Right lobe of liver (tissue), 6 donors: Measurements from ENCODE around the gene GALNT11. TPM values are rescaled to one million over a fixed set of nuclear protein-coding genes. Genes with fewer than 3 reads are reported as not detected.
A peak's percentile ranks its signal among the peaks of the same experiment; 100 is the strongest.
"Not testable (repeated sequence)": the region's sequence is repeated elsewhere in the genome, so short reads cannot be mapped to it uniquely, and the experiment has no call there.

Experiments used
- ATAC-seq, 4 donors: fragments of 200-7000 bp; cut with Tn5 transposase; one replicate each; pipeline ENCODE4 v1.9.1; 2020; ENCODE audit warnings: mild to moderate bottlenecking in 4 of 4, moderate library complexity in 4 of 4
- DNase-seq, 3 donors: peaks; one replicate each; pipeline ENCODE4 v3.0.0-alpha.2; 2020
- H3K27ac ChIP-seq, 3 donors: fragments of 200-600 bp; one replicate each; pipeline ENCODE4 v1.8.0; 2022
- H3K27me3 ChIP-seq, 2 donors: fragments of 200-600 bp; one replicate each; pipeline ENCODE4 v1.8.0; 2022
- H3K36me3 ChIP-seq, 4 donors: fragments of 200-600 bp; sonication (generic) in 1 of 4; one replicate each; pipeline versions ENCODE4 v1.5.1 to v1.8.0; 2017 to 2022; ENCODE audit warnings: control low read depth in 1 of 4
- H3K4me1 ChIP-seq, 4 donors: fragments of 200-600 bp; sonication (generic) in 1 of 4; one replicate each; pipeline versions ENCODE4 v1.5.1 to v1.8.0; 2017 to 2022; ENCODE audit warnings: control low read depth in 1 of 4
- H3K4me3 ChIP-seq, 3 donors: fragments of 200-600 bp; one replicate each; pipeline ENCODE4 v1.8.0; 2022
- H3K9me3 ChIP-seq, 4 donors: fragments of 200-600 bp; sonication (generic) in 1 of 4; one replicate each; pipeline versions ENCODE4 v1.5.1 to v1.8.0; 2017 to 2022; ENCODE audit warnings: control low read depth in 1 of 4
- POLR2A ChIP-seq: fragments of 450-650 bp; IDR thresholded peaks from one replicate; pipeline ENCODE4 v1.6.1; 2017; ENCODE audit warnings: antibody characterized with exemption, mild to moderate bottlenecking
- WGBS: methylation state at CpG from one replicate; pipeline ENCODE4 v1.1.6; 2018; ENCODE audit warnings: low coverage, low lambda C conversion rate; ENCODE audit not compliant: insufficient coverage; ENCODE audit errors: missing lambda C conversion rate; 5-methylcytosine and 5-hydroxymethylcytosine counted together
- intact Hi-C, 2 donors: fragments of 100-400 bp; cut with DNase I; formaldehyde crosslinking; loops; one replicate each; pipeline versions ENCODE4 v1.11.2 to v1.14.1; 2022
- total RNA-seq, 6 experiments: library from RNA; depleted of rRNA in 2 of 6; stranded (reverse); fragments of >200 nt in 2 of 6; fragmentation: NEBNext Ultra II Directional in 3 of 6; extraction: Animal tissue kit (Norgen Biotek cat#: 25700) in 3 of 6; gene quantifications; one replicate each; pipeline versions ENCODE4 v1.1.0 to v1.2.4, GENCODE V29; 2016 to 2023
- TF ChIP-seq, protein P1 (sequence below), 4 donors: fragments of 200-600 bp in 3 of 4; fragments of 450-650 bp in 1 of 4; IDR thresholded peaks; one replicate each; pipeline versions ENCODE4 v1.5.1 to v1.8.0; 2016 to 2022; ENCODE audit warnings: antibody characterized with exemption in 4 of 4, mild to moderate bottlenecking in 2 of 4
- donor health status: DM: no; HTN: yes; CAD: no.
- donor health status: DM: no; HTN: no; CAD: no.
- donor health status: DM: no; HTN: no; CAD: no.
- donor health status: DM: no; HTN: yes; CAD: no.
- donor health status: DM: no; HTN: yes; CAD: no.

Gene GALNT11
- total RNA-seq, 6 experiments from 2014 or later, result 12.0 to 21.7 (median 14.7) TPM

DNA sequence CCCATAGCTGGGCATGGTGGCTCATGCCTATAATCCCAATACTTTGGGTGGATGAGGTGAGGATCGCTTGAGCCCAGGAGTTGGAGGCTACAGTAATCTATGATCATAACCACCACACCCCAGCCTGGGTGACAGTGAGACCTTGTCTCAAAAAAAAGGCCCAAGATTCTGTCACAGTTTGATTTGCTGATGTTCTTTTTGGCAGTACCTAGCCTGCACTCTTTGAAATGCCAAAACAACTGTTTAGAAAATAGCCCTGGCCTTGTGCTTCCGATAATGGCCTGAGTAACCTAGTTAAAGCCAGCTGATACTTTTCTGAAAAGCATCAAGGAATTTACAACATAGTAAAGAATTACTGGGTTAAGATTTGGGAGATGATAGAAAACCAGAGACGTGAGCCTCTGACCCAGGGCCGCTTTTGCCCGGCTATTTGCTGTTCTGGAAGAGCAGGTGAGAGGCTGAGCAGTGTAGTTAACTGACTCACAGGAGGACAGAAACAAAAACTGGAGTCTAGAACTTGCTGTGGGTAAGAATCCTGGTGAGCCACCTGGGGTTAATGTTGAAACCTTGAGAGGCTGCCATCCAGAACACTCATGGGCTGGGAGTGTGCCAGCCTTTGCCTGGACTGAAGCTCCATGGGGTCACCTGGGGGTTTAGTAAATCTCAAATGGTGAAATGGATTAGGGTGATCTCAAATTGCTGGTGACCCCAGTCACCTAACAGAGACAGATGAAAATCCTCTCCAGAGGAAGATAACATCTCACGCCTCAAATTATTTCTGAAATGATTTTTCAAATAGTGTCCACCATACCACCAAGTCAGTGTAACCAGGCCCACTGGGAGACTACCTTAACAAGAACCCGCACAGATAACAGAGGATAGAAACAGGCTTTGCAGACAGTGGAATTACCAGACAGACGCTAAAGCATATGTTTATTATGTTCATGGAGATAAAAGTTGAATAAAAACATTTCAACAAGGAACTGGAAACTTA lies 51.8 kb downstream of the GALNT11 start:
- no peaks in the 10 kb centered on the region for H3K27me3 ChIP-seq
- 88% methylated on average over 8 of the region's 8 CpGs for WGBS
- no peak for DNase-seq
- H3K9me3 ChIP-seq, result no peaks in the 10 kb centered on the region
- H3K36me3 ChIP-seq, result no peaks in the 10 kb centered on the region
- peak; percentile 40 to 56 (median 52) for ATAC-seq
- H3K27ac ChIP-seq, result no peak overlapping the region
- intact Hi-C loops, result no loop called here
- TF ChIP-seq, protein P1, sequence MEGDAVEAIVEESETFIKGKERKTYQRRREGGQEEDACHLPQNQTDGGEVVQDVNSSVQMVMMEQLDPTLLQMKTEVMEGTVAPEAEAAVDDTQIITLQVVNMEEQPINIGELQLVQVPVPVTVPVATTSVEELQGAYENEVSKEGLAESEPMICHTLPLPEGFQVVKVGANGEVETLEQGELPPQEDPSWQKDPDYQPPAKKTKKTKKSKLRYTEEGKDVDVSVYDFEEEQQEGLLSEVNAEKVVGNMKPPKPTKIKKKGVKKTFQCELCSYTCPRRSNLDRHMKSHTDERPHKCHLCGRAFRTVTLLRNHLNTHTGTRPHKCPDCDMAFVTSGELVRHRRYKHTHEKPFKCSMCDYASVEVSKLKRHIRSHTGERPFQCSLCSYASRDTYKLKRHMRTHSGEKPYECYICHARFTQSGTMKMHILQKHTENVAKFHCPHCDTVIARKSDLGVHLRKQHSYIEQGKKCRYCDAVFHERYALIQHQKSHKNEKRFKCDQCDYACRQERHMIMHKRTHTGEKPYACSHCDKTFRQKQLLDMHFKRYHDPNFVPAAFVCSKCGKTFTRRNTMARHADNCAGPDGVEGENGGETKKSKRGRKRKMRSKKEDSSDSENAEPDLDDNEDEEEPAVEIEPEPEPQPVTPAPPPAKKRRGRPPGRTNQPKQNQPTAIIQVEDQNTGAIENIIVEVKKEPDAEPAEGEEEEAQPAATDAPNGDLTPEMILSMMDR (IDR thresholded peaks at IDR 0.05), result no peak
- no peak for TF ChIP-seq POLR2A
- H3K4me3 ChIP-seq, result no peak overlapping the region
- H3K4me1 ChIP-seq, result peaks cover 0 to 27% (median 0%) of the 10 kb centered on the region in 4 donors

DNA sequence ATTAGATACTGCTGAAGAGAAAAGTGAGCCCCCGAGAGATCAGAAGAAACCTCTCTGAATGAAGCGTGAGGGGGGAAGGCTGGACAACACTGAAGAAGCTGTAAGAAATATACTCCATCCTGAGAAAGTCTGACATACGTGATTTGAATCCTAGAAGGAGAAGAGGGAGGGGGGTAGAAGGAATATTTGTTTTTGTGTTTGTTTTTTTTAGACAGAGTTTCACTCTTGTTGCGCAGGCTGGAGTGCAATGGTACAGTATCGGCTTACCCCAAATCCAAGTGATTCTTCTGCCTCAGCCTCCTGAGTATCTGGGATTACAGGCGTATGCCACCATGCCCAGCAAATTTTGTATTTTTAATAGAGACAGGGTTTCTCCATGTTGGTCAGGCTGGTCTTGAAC lies 52.6 kb downstream of the GALNT11 start:
- DNase-seq (no peak), ATAC-seq (no peak)
- H3K27me3 ChIP-seq, result no peaks in the 10 kb centered on the region
- H3K36me3 ChIP-seq, result no peaks in the 10 kb centered on the region
- whole genome bisulfite sequencing, result 91% methylated on average over 6 of the region's 6 CpGs
- H3K27ac ChIP-seq, result no peak overlapping the region
- no peak overlapping the region for H3K4me3 ChIP-seq
- TF ChIP-seq, protein P1 (IDR thresholded peaks at IDR 0.05), result no peak
- no peak for TF ChIP-seq POLR2A
- H3K9me3 ChIP-seq, result no peaks in the 10 kb centered on the region
- peaks cover 0 to 27% (median 0%) of the 10 kb centered on the region in 4 donors for H3K4me1 ChIP-seq
- intact Hi-C loops, result no loop called here

DNA sequence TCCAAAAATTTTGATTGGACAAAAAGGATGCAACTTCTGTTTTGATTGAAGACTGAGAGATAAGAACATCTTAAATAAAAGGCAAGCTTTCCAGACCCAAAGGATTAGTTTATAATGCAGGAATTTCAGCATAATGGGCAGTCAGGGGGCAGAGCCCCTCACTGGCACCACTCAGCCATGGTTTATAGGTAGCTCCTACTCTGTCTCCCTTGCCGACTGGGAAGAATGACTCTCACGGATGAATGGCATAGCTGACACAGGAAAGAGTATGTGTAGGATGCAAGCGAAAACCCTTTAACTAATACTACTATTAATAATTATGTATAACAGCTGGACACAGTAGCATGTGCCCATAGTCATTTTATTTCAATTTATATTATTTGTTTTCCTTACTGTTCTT lies 53.3 kb downstream of the GALNT11 start:
- Histone ChIP-seq H3K36me3 (no peaks in the 10 kb centered on the region), H3K27ac (no peak overlapping the region), H3K4me1 (peaks cover 0 to 27% (median 0%) of the 10 kb centered on the region in 4 donors), H3K9me3 (no peaks in the 10 kb centered on the region), H3K27me3 (no peaks in the 10 kb centered on the region), H3K4me3 (no peak overlapping the region)
- intact Hi-C loops, result no loop called here
- 70% methylated on average over 3 of the region's 3 CpGs for WGBS
- no peak for DNase-seq
- TF ChIP-seq, protein P1 (IDR thresholded peaks at IDR 0.05), result no peak
- TF ChIP-seq POLR2A, result no peak
- no peak for ATAC-seq

DNA sequence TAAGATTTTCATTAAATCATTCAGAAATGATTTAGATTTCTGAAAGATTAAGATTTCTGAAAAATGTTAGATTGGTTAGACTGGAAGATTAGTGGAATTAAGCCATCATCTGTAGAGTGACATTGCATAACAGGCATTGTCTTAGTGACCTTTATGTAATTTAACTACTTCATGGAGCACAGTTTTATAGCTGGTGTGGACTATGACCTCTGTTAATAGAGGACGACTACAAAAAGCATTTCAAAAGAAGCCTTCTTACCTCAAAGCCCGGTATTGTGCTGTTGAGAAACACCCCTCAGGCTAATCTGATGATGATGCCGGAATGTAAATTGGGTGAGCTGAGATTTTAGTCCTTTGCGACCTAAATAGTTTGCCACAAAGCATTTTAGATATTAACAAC lies 55.6 kb downstream of the GALNT11 start:
- TF ChIP-seq, protein P1 (IDR thresholded peaks at IDR 0.05), result no peak
- no peak for TF ChIP-seq POLR2A
- ATAC-seq, result peak; percentile 55 to 83 (median 70)
- Histone ChIP-seq H3K4me3 (no peak overlapping the region), H3K27ac (no peak overlapping the region), H3K4me1 (peaks cover 0 to 23% (median 0%) of the 10 kb centered on the region in 4 donors), H3K27me3 (no peaks in the 10 kb centered on the region), H3K36me3 (no peaks in the 10 kb centered on the region), H3K9me3 (no peaks in the 10 kb centered on the region)
- WGBS, result 24% methylated on average over 4 of the region's 4 CpGs
- intact Hi-C loops, result no loop called here
- no peak for DNase-seq

DNA sequence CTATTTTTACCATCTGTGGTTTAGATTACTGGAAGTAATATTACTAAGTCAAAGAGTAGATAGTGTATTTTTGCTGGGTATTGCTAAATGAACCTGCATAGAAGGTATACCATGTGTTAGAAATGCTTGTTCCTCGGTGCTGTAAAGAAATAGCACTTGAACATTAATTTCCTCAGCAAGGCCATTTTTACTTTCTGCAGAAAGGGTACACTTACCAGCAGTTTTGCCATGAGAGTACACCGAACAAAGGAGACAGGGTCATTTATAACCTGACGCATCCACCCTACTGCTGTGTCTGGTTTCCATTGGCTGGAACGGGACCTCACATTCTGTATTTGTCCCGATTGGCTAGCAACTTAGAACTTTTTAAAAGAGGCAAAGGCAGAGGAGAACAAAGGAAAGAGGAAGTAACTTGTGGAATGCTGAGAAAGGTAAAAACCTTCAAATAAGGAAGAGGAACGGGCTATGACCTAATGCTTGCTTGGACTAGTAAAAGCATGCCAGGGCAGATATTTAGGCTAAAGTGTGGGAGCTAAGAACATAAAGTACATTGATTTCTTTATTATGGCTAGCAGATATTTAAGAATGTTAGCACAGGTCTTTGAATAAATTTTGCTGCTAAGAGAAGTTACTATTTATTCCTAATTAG lies 56.7 kb downstream of the GALNT11 start:
- intact Hi-C loops, H3K27me3 ChIP-seq, H3K4me3 ChIP-seq, ATAC-seq, H3K27ac ChIP-seq, DNase-seq, H3K9me3 ChIP-seq, H3K36me3 ChIP-seq: not testable (repeated sequence)
- peaks cover 0 to 12% (median 0%) of the 10 kb centered on the region in 4 donors for H3K4me1 ChIP-seq
- WGBS, result 62% methylated on average over 6 of the region's 6 CpGs
